Gastroesophageal sphincter (tissue), 4 donors: ENCODE measurements around the gene LTBP2. TPM values are rescaled to one million over a fixed set of nuclear protein-coding genes. Genes with fewer than 3 reads are reported as not detected.

Source experiments
- ATAC-seq: fragments of 150-250 bp; one replicate; pipeline ENCODE4 v1.9.1; 2016; ENCODE audit warnings: mild to moderate bottlenecking, moderate library complexity
- H3K27ac ChIP-seq, 4 donors: fragments of 200-600 bp; sonication (generic) in 3 of 4; 1 replicate in 3 of 4; 2 replicates in 1 of 4; pipeline ENCODE4 v1.5.1; 2016 to 2019
- H3K27me3 ChIP-seq: fragments of 200-600 bp; sonication (generic); one replicate; pipeline ENCODE4 v1.5.1; 2019
- H3K36me3 ChIP-seq, 2 donors: fragments of 200-600 bp; sonication (generic); one replicate each; pipeline ENCODE4 v1.5.1; 2019; ENCODE audit warnings: control low read depth in 1 of 2
- H3K4me1 ChIP-seq, 3 donors: fragments of 200-600 bp; sonication (generic); 1 replicate in 2 of 3; 2 replicates in 1 of 3; pipeline ENCODE4 v1.5.1; 2016 to 2019; ENCODE audit warnings: control low read depth in 2 of 3
- H3K4me3 ChIP-seq, 2 donors: fragments of 200-600 bp; sonication (generic); one replicate each; pipeline ENCODE4 v1.5.1; 2019; ENCODE audit warnings: mild to moderate bottlenecking in 1 of 2, moderate library complexity in 1 of 2
- H3K9me3 ChIP-seq, 3 donors: fragments of 200-600 bp; sonication (generic); one replicate each; pipeline ENCODE4 v1.5.1; 2017 to 2019; ENCODE audit warnings: control low read depth in 2 of 3
- EP300 ChIP-seq: sonication (generic); formaldehyde crosslinking; IDR thresholded peaks from one replicate; pipeline ENCODE4 v1.6.1; 2017; ENCODE audit warnings: antibody characterized with exemption, mild to moderate bottlenecking
- POLR2A ChIP-seq, 2 donors: fragments of 450-650 bp; IDR thresholded peaks; one replicate each; pipeline ENCODE4 v1.6.1; 2017; ENCODE audit warnings: antibody characterized with exemption in 2 of 2, mild to moderate bottlenecking in 2 of 2, moderate library complexity in 1 of 2
- POLR2AphosphoS5 ChIP-seq: sonication (generic); formaldehyde crosslinking; IDR thresholded peaks from one replicate; pipeline ENCODE4 v1.6.1; 2017; ENCODE audit warnings: antibody characterized with exemption
- WGBS, 2 donors: methylation state at CpG; one replicate each; pipeline ENCODE4 v1.1.5; 2018; ENCODE audit warnings: low coverage in 1 of 2; 5-methylcytosine and 5-hydroxymethylcytosine counted together
- total RNA-seq, 4 donors: library from RNA; depleted of rRNA; stranded (reverse); fragments of >200 nt; gene quantifications; one replicate each; pipeline ENCODE4 v1.1.0, GENCODE V29; 2016
- TF ChIP-seq, protein P1 (sequence below), 4 experiments: fragments of 200-600 bp in 2 of 4; fragments of 450-650 bp in 2 of 4; sonication (generic) in 1 of 4; IDR thresholded peaks; one replicate each; pipeline ENCODE4 v1.5.1; 2017 to 2019; ENCODE audit warnings: antibody characterized with exemption in 4 of 4, mild to moderate bottlenecking in 2 of 4, moderate library complexity in 2 of 4

LTBP2 gene
- total RNA-seq, 4 donors from 2014 or later, result 45.9 to 158 (median 88.4) TPM

- H3K27ac ChIP-seq, result no peak overlapping the region
- peaks cover 0 to 32% (median 4%) of the 10 kb centered on the region in 3 donors for H3K4me1 ChIP-seq
- H3K4me3 ChIP-seq, result no peak overlapping the region
- 85 to 91% methylated on average over 4 to 7 of the region's 15 CpGs for WGBS, 2 donors
- TF ChIP-seq, protein P1, sequence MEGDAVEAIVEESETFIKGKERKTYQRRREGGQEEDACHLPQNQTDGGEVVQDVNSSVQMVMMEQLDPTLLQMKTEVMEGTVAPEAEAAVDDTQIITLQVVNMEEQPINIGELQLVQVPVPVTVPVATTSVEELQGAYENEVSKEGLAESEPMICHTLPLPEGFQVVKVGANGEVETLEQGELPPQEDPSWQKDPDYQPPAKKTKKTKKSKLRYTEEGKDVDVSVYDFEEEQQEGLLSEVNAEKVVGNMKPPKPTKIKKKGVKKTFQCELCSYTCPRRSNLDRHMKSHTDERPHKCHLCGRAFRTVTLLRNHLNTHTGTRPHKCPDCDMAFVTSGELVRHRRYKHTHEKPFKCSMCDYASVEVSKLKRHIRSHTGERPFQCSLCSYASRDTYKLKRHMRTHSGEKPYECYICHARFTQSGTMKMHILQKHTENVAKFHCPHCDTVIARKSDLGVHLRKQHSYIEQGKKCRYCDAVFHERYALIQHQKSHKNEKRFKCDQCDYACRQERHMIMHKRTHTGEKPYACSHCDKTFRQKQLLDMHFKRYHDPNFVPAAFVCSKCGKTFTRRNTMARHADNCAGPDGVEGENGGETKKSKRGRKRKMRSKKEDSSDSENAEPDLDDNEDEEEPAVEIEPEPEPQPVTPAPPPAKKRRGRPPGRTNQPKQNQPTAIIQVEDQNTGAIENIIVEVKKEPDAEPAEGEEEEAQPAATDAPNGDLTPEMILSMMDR (IDR thresholded peaks at IDR 0.05), result no peak
- TF ChIP-seq POLR2A (IDR thresholded peaks at IDR 0.05) (no peak), POLR2AphosphoS5 (no peak), EP300 (no peak)
- peaks cover 0 to 16% of the 10 kb centered on the region in 2 donors for H3K36me3 ChIP-seq
- no peaks in the 10 kb centered on the region for H3K27me3 ChIP-seq
- ATAC-seq, result no peak
- no peaks in the 10 kb centered on the region for H3K9me3 ChIP-seq
Measured at GRCh38 chr14:74555476-74556050, 56.5 kb downstream of the LTBP2 start.

DNA sequence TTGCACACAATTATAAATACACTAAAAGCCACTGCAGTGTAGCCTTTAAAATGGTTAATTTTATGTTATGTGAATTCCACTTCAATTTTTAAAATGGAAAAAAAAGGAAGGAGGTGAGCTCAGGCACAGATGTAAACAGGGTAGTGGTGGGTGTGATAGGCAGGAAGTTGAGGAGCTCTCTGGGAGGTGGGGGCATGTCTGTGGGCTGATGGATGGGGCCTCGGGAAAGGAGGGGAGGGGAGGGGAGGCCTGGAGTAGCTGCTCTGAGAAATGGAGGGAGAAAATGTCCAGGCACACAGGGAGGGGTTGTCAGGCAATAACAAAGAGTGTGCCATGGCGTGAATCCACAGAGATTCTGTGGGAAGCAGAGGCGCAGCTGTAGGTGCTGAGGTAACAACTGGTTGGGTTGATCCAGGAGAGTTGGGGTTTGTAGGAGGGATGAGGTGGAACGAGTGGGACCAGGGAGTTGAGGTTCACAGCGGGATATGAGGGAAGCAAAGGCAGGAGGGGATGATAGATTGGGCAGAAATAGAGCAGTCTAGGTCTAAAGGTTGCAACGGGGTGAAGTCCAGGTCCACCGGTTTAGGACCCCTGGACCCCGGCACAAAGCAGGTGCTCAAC is 57.2 kb downstream of the LTBP2 start:
- WGBS, 2 donors, result 75 to 86% methylated on average over 7 to 8 of the region's 8 CpGs
- no peak overlapping the region for H3K27ac ChIP-seq
- no peak for ATAC-seq

GRCh38 chr14:74552623-74553022 is 59.4 kb downstream of the LTBP2 start:
- H3K27me3 ChIP-seq, result no peaks in the 10 kb centered on the region
- no peaks in the 10 kb centered on the region for H3K9me3 ChIP-seq
- no CpG with 5 or more reads among the region's 6 CpGs for WGBS, 2 donors
- peaks cover 0 to 23% (median 4%) of the 10 kb centered on the region in 3 donors for H3K4me1 ChIP-seq
- H3K27ac ChIP-seq, result peak overlapping the region in 3 of 4 donors; percentile 29 to 48 (median 45)
- no peak overlapping the region for H3K4me3 ChIP-seq
- H3K36me3 ChIP-seq, result peaks cover 0 to 26% of the 10 kb centered on the region in 2 donors
- no peak for TF ChIP-seq POLR2AphosphoS5
- no peak for TF ChIP-seq EP300
- no peak for TF ChIP-seq POLR2A (IDR thresholded peaks at IDR 0.05)
- TF ChIP-seq, protein P1 (IDR thresholded peaks at IDR 0.05), result no peak
- ATAC-seq, result peak; percentile 59

More for the DNA sequence above, 57.2 kb downstream of the LTBP2 start:
- peaks cover 0 to 32% (median 4%) of the 10 kb centered on the region in 3 donors for H3K4me1 ChIP-seq
- peaks cover 0 to 23% of the 10 kb centered on the region in 2 donors for H3K36me3 ChIP-seq
- no peaks in the 10 kb centered on the region for H3K27me3 ChIP-seq
- H3K4me3 ChIP-seq, result no peak overlapping the region
- no peaks in the 10 kb centered on the region for H3K9me3 ChIP-seq
- TF ChIP-seq, protein P1 (IDR thresholded peaks at IDR 0.05), result no peak
- no peak for TF ChIP-seq POLR2AphosphoS5
- TF ChIP-seq EP300, result no peak
- no peak for TF ChIP-seq POLR2A (IDR thresholded peaks at IDR 0.05)

DNA sequence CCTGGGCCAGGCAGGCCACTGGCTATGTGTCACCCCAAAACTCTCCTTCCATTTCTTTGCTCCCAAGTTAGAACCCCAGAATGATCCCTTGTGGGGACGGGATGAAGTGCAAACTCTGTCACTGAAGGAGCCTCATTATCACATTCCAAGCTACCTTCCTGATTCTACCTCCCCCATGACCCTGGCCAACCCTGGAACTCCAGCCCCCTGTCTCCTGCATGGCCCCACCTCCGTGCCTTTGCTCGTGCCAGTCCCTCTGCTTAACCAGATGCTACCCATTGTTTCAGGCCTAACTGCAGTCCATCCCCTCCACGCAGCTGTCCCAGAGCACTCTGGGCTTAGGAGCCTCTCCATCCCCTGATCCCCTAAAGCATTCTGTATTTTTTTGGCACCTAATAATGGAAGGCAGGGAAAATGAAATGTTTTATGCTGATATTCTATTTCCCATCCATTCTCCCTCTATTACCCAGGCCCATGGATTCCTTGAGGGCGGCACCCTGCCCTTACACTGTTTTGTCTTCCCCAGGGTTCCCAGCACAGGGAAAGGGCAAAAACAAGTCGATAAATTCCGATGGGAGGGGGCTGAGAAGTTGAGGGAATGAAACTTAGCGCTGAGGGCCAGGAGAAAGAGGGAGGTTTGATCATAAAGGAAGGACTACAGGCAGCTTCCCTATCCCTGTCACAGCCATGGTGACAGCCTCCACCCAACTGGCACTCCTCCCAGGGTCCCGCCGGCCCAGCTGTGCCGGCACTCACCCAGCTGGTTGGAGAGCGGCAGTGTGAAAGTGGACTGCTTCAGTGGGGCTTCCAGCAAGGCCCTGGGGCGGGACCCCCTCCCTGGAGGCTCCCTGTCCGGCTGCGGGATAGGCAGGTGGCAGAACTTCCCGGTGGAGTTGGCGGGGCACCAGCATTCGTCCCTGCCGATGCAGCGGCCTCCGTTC is 60.3 kb downstream of the LTBP2 start:
- Histone ChIP-seq H3K27ac (peak overlapping the region in 3 of 4 donors; percentile 29 to 45 (median 32)), H3K27me3 (no peaks in the 10 kb centered on the region), H3K4me1 (peaks cover 0 to 23% (median 4%) of the 10 kb centered on the region in 3 donors), H3K4me3 (no peak overlapping the region), H3K36me3 (peaks cover 0 to 28% of the 10 kb centered on the region in 2 donors), H3K9me3 (no peaks in the 10 kb centered on the region)
- TF ChIP-seq, protein P1 (IDR thresholded peaks at IDR 0.05), result no peak
- TF ChIP-seq EP300 (no peak), POLR2A (IDR thresholded peaks at IDR 0.05) (no peak), POLR2AphosphoS5 (no peak)
- ATAC-seq, result peak; percentile 50
- 69% methylated on average over 10 of the region's 21 CpGs; no CpG with 5 or more reads in 1 of the 2 donors for WGBS, 2 donors
